GM18867 (cell line): ENCODE data around the gene SLC1A7.
A peak's percentile ranks its signal among the peaks of the same experiment; 100 is the strongest.
"Not testable (repeated sequence)": the region's sequence is repeated elsewhere in the genome, so short reads cannot be mapped to it uniquely, and the experiment has no call there.

Experiments
- ATAC-seq: cut with Tn5 transposase; IDR thresholded peaks from one replicate; pipeline ENCODE4 v1.9.1; 2021; ENCODE audit warnings: mild to moderate bottlenecking, moderate library complexity; ENCODE audit not compliant: unreplicated experiment

Gene SLC1A7

DNA sequence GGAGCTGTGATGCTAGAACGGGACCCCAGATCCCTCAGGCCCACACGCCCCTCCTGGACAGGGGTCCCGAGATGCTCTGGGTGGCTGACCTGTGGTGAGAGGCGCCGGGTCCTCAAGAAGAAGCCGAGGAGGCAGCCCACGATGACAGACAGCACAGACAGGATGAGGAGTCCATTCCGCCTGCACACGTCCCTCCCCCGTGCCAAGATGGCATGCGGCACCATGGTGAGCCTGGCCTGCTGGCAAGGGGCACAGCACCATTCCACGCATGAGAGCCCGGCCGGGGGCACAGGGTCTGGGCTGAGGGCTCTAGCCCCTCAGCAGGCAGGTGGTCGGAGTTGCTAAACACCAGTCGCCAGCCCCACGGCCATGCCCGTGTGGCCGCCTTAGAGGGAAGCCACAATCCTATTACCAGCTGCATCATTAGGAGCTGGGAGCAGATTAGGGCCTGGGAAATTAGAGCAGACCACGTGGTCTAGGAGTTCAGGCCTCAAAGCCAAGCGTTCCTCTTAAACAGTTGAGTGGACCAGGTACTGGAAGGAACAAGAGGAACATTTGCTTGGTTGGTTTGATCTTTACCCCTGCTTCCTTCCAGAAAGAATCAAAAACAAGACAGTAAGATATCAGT is at the start of gene SLC1A7:
SLC1A7 (minus strand) TSS at position 413 of the 628 bp plus-strand sequence; CDS start at position 224, 189 bp downstream.
- ATAC-seq, result no peak

DNA sequence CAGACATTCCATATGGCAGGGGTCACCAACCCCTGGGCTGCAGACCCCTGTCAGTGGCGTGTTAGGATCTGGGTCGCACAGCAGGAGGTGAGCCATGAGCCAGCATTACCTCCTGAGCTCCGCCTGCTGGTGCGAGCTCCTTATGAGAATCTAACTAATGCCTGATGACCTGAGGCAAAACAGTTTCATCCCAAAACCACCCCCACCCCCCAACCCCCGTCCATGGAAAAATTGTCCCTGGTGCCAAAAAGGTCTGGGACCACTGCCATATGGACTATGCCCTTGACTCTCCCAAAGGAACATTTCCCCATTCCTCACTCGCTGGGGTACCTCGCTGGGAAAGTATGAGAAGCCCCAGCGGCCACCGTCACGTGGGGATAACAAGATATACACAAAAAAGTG is 47.8 kb upstream of the SLC1A7 start:
- no peak for ATAC-seq

DNA sequence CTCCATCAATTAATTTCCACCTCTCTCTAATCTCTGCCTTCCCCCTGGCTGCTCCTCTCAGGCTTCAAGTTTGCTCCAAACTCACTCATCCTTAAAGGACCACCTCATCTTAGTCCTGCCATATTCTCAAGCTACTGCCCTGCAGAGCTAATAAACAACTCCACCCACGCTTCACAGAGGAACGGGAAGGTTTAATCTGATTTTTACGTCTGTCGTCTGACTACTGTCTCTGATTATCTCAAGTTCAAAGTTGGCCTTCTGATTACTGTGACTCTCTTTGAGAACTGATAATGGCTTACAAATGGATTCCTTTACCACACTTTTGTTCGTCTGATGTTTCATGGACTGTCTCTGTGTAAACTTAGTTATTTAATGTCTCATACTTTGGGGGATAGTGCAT is 46.6 kb upstream of the SLC1A7 start:
- ATAC-seq, result no peak

DNA sequence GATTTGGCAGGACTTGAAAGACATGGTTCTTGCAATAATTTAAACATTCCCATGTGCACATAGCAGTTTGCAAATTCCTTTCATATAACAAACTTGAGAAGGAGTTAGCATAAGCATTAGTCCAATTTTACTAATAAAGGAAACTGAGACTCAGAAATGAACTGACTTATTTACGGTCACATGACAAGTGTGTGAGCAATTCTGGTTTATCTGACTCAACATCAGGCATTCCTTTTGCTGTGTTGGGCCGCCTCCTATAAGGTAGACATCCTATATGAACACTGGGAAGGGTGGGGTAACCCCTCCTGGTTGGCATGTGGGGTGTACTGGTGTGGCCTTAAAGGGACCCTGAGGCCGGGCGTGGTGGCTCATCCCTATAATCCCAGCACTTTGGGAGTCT is 45.7 kb upstream of the SLC1A7 start:
- ATAC-seq, result no peak

DNA sequence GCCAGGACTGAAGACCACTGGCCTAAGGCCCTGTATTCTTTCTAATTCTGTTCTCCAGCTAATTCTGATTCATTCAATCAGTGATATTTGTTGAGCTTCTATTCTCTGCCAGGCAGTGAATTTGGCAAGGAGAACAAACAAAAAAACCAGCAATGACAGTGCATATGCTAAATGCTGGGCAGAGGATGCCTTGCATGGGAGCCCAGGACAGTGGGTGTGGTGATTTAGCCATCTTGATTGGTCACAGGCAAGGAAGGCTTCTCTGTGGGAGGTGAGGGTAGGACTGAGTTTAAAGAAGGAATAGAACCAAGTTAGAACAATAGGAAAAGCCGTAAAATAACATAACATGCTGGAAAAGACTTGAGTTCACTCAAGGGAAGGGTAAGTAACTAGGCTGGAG is 45.0 kb upstream of the SLC1A7 start:
- ATAC-seq, result no peak

DNA sequence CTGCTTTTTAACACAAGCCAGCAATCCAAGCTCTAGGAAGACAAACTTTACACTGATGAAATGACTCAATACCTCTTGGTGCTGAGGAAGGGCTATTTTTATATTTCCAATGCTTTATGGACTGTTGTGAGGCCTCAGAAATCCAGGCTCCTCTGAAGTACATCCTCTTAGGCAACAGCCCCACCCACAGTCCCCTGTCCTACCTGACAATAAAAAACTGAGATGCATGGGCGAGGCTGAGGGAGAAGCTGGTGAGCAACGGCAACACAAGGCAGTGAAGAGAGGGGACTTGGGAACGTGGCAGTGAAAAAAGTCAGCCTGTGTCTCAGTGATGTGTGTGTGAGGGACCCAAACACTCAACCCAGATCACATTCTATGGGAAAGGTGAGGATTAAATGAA is 44.1 kb upstream of the SLC1A7 start:
- ATAC-seq, result no peak

DNA sequence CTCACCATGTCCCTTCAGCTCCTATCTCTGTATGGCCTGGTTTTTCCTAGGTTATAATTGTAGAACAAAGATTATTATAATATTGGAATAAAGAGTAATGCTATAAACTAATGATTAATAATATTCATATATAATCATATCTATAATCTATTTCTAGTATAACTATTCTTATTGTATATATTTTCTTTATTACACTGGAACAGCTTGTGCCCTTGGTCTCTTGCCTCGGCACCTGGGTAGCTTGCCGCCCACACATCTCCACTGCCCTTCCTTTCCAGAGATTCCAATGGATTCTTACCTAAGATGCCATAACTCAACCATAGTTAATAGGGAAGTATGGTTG is 43.5 kb upstream of the SLC1A7 start:
- ATAC-seq, result not testable (repeated sequence)

DNA sequence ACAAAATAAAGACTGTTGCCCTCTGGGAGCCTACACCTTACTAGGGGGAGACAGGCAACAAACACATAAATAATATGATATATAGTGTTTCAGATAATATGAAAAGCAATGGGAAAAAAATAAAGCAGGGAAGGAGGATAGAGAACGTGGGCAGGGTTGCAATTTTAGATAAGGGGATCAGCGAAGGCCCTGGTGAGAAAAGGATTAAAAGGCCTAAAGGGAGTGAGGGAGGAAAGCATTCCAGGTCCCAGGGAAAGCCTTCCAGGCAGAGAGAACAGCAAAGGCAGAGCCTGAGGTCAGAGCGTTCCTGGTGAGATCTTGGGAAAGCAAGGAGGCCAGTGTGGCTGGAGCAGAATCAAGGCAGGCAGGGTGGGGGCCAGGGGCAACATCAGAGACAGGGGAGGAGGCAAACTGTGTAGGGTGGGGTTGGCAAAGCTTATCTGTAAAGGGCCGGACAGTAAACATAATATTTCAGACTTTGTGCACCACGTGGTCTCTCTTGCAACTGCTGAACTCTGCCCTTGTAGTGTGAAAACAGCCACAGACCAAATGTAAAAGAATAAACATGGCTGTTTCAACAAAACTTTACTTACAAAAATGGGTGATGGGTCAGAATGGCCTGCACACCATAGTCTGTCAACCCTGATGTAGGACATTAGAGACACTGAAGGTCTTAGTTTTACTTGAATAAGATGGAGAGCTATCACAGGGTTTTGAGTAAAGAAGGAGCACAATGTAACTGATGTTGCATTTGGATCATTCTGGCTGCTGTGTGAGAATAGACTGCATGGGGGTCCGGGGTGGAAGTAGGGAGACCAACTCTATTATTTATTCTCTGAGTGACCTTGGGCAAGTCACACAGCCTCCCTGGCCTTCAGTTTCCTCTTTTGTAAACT is 40.9 kb upstream of the SLC1A7 start:
- ATAC-seq, result no peak

DNA sequence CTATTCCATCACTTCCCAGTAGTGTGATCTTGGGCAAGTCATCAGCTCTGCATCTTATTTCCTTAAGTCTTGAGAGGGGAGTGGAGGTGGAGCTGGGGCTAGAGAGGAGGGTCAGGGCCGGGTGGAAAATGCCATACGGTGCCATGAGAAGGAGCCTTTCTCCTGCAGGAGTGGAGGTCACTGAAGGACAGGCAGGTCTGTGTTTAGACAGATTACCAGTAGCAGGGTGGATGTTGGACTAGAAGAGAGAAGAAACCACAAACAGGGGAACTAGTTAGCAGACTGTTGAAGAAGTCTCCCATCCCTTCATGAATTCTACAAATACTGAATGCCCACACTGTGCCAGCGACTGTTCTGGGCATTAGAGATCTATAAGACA is 40.3 kb upstream of the SLC1A7 start:
- ATAC-seq, result no peak

DNA sequence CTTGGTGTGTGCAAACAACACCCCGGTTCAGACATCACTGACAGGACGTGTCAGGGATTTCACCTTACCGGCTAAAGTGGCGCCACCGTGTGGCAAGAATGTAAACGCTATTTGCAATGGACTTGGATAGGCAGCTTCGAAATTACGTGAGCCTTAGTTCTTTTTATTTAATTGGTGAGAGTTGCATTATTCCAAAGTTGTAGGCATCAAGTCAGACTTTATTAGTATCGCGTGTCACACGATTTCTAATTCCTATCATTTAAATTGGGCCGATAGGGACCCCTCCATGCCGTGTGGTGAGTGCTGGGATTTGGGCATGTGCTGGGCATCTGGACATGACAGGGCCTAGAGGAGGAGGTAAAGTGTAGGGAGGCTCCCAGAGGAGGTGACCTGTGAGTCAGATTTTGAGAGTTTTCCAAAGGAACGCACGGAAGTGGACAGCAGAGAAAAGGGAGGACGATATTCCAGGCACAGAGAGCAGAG is 39.7 kb upstream of the SLC1A7 start:
- ATAC-seq, result peak; percentile 53

DNA sequence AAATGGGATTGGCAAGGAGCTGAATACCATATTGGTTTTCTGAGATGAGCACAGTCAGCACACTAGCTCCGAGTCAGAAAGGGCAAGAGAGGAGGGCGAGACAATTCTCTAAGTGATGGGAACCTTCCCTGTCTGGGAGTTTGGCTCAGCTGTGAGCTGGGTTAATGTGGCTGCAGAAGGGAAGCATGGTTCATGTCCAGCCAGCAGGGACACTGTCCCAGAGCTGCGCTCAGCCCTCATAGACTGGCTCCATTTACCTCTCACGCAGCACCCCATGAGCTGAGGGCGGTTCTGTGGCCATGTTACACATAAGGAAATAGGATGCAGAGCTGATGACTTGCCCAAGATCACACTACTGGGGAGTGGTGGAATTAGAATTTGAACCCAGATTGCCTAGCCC is 38.5 kb upstream of the SLC1A7 start:
- ATAC-seq, result no peak

DNA sequence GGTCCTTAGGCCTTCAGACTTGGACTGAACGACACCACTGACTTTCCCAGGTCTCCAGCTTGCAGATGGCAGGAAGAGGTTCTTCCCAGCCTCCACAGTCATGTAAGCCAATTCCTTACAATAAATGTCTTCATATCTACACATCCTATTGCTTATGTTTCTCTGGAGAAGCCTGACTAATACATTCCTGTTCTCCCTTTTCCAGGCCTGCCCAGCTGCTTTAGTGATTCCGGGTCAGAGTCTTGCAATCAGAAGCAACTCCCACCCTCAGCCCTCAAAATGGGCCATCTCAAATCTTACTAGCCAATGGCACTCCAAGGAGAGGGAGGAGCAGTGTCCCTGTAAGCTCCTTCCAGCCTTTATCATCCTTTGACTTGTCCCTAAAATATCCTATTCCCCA is 37.8 kb upstream of the SLC1A7 start:
- ATAC-seq, result no peak

DNA sequence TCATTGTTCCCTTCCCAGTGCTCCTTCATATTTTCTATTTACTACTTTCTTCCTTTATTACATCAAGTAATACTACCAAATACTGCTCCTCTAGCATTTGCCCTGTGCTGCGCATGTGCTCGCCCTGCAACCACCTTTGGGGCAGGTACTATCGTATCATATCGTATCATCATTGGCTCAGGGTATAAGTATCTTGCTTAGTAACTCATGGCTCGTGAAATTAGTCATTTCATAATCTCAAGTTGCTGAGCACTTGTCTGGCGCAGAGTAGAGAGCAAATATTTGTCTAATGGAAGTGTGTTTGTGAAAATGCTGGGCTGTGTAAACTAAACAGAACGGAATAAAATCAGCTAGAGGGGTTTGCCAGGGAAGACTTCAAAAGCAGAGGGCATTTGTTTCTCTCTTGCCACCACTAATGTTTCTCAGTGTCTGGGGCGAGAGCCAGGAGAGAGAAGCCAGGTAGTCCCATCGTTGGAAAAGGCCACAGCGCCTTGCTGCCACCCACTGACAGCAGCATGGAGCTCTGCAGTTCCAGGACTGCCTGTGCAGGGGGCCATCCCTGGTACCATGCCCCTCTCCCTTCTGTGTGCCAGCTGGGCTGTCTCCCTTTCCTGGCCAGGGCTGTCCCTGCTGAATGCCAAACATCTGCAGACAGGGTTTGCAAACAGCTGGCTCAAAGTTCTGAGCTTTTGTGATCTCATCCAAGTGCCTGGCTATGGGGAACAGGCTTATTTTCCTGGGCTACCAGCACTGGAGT is 34.2 kb upstream of the SLC1A7 start:
- no peak for ATAC-seq

DNA sequence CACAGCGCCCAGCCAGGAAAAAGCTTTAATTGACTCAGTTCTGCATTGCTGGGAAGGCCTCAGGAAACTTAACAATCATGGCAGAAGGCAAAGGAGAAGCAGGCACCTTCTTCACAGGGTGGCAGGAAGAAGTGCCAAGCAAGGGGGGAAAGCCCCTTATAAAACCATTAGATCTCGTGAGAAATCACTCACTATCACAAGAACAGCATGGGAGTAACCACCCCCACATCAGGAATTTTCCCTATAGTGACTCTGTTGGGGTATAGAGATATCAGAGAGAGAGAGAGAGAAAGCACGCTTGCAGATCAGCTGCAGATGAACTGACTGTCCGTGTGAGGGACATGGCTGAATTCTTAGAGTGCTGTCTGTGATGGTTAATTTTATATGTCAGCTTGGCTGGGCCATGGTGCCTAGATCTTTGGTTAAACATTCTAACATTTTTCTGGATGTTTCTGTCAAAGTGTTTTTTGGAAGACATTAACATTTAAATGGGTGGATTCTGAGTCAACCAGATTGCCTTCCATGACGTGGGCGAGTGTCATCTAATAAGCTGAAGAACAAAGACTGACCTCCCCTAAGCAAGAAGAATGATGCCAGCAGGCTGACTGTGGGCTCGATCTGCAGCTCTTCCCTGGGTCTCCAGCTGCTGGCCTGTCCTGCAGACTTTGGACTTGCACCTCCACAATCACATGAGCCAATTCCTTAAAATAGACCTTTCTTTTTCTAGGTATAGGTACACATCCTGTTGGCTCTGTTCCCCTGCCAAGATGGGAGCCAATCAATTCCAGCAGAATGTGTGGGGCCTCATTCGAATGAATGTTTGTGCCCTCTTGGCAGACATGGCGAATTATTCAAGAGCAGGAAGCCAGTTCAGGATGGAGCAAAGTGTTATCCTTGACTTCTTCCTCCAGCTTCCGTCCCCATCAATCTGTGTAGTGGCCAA is 32.8 kb upstream of the SLC1A7 start:
- ATAC-seq, result no peak

DNA sequence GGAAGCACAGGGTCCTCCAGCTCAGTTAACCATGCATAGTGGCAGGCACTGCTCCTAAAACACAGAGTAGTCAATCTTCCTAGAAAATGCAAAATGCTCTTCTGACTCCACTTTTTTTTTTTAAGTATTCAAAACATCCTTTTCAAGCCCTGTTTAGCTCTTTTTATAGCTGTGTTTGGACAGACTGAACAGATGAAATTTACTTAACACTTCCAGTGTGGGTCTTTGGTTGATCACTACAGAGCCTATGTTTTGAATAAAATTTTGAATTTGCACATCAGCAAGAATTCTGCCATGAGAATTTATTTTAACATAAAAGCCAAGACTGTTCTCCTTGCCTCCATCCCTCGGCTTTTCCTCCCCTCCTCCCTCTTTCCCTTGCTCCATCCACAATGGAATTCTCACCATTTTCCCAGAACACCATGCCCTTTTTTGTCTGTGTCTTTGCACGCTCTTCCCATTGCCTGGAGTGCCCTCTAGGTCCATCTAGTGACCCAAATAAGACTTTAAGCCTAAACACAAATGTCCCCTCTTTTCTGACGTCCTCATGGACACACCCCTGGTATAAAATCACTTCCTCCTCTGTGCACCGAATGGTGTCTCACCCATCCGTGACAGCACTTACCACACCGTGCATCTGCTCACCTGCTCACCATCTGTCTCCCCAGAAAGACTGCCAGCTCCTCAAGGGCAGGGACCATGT is 30.1 kb upstream of the SLC1A7 start:
- ATAC-seq, result no peak

DNA sequence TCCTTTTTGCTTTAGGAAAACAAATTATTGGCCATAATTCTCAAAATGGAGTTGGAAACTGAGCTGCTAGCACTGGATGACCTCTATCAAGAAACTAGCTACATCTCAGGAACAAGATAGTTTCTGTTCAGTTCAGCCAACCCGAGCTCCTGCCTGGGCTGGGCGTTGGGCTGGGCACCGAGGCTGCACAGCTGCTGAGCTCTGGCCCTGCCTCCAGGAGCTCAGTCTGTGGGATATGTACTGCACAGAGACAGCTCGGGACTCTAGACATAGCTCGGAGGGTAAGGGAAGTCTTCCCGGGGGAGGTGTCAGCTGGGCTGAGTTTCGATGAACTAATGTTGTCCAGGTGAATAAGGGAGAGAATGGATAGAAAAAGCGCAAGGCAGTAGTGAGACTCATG is 24.5 kb upstream of the SLC1A7 start:
- ATAC-seq, result no peak

DNA sequence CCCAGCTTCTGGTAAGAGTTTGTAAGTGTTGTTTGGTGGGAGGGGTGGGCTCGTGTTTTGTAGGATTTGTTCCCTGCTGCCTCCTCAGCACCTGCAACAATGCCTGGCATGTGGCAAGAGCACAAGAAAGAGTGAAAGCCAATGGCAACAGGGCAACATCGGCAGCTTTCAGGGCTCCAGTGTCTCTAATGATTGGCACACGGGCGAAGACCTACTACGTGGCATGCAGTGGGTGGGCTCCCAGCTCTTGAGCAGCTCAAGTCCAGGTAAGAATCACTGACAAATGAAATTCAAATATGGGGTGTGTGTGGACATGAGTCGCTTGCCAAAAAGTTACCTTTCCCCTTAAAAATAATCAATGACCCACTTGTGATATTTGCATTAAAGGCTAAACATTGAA is 23.9 kb upstream of the SLC1A7 start:
- no peak for ATAC-seq

DNA sequence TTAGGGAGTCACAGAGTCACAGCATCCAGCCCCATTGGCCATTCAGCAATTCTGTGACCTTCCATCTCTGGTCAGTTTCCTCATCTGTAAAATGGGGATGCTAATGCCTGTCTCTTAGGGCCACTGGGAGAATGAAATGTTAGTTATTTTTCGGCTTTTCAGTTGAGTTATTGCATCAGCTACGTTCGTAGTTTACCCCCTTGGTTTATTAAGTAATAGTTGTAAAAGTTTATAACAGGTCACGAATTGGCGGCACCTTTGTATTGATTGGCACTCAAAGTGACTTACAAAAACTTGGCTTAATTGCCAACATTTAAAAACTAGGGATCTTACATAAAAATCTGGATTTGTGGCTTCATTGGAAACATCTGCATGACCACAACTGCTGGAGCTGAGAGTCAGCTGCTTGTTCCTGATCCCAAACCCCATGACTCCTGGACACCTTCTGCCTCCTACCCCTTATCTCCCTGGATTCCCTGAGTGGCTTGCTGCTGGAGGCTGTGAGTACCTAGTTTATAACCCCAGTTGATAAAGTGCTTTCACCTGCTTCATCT is 23.0 kb upstream of the SLC1A7 start:
- ATAC-seq, result no peak

DNA sequence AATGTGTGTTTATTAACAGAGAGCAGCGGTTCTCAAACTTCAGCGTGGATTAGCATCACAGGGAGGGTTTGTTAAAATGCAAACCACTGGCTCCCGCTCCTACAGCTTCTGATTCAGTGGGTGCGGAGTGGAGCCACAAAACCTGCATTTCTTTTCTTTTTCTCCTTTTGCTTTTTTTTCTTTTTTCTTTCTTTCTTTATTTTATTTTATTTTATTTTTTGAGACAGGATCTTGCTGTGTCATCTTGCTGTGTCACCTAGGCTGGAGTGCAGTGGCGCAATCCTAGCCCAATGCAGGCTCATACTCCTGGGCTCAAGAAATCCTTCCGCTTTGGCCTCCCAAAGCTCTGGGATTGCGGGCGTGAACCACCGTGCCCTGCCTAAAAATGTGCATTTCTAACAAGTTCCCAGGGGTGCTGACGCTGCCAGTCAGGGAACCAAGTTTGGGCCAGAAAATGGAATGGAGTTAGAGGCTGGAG is 20.9 kb upstream of the SLC1A7 start:
- ATAC-seq, result no peak

DNA sequence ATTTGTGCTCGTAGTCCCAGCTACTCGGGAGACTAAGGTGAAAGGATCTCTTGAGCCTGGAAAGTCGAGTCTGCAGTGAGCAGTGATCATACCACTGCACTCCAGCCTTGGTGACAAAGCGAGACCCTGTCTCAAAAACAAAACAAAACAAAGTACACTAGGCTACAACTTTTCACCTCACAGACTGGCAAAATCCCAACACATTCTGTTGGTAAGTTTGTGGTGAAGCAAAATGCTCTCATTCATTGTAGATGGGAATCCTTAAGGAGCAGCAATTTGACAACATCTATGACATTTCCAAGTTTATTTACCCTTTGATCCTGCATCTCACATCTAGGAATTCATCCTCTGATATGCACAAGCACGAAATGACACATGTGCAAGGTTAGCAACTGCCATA is 20.2 kb upstream of the SLC1A7 start:
- ATAC-seq, result no peak
